Smooth muscle cell of bladder (primary cell): ENCODE data around the gene ITPKB. TPM values are rescaled to one million over a fixed set of nuclear protein-coding genes. Genes with fewer than 3 reads are reported as not detected.

Source experiments
- total RNA-seq: library from RNA; depleted of rRNA; stranded (reverse); fragments of >200 nt; gene quantifications from 2 replicates; pipeline ENCODE4 v1.2.3, GENCODE V29; 2014

ITPKB gene
- total RNA-seq: 2.3 and 3.1 TPM in 2 replicates

DNA sequence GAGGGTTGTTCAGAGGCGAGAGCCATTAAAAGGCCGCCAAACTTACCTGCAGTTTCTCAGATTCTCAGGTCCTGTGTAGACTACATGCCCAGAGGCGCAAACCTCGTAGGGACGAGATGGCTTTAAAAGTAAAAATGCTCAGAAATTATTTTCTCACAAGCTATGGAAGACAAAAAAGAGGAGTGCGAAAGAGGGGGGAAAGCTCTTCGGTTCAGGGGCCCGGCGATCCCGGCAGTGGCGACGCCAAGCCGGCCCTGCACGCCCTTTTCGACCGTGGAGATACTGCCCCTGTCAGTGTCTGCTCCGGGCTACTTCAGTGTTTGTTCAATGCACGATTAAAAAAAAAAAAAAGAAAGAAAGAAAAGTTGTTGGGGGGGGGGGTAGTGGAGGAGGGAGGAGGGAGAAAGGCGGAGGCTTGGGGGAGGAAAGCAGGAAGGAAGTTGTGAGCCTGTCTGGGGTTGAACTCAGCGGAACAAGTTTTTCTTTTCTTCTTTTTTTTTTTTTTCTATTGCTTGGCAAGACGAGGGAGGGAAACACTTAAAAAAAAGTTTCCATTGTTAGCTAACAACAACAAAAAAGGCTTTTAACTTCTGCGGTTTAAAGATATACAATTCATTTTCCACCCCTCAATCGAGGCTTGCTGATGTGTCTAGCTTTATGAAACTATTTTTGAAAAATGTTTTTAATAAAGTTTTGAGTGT lies at the start of gene ITPKB:
ITPKB (minus strand) TSS at position 288 of the 701 bp plus-strand sequence. CDS start 1,824 bp downstream, outside the sequence.

Other genes starting within 250 kb of the ITPKB start
- gene STUM, start 190.5 kb downstream of the ITPKB start, total RNA-seq: under 0.01 TPM in 1 of 2 replicates, not detected in the other
- gene PSEN2, start 131.3 kb upstream of the ITPKB start, total RNA-seq: 19.2 and 20.1 TPM in 2 replicates
- 7.4 and 10.4 TPM in 2 replicates for gene COQ8A, start 201.0 kb upstream of the ITPKB start, total RNA-seq